Measurements from ENCODE around the gene NHSL2. TPM values are rescaled to one million over a fixed set of nuclear protein-coding genes. Genes with fewer than 3 reads are reported as not detected.

NHSL2 gene
- total RNA-seq, 2 experiments from 2014 or later, result 0.10 to 0.31 TPM

GRCh38 chrX:72015383-72015782, 104.7 kb downstream of the NHSL2 start:
- no peaks in the 10 kb centered on the region for H3K9me3 Mint-ChIP-seq
- H3K4me1 Mint-ChIP-seq, result peaks cover 3% of the 10 kb centered on the region
- peaks cover 20% of the 10 kb centered on the region for H3K27me3 Mint-ChIP-seq
- no peak for DNase-seq
- H3K27ac Mint-ChIP-seq, result no peak overlapping the region
- no peaks in the 10 kb centered on the region for H3K36me3 Mint-ChIP-seq
- H3K4me3 Mint-ChIP-seq, result no peak overlapping the region

DNA sequence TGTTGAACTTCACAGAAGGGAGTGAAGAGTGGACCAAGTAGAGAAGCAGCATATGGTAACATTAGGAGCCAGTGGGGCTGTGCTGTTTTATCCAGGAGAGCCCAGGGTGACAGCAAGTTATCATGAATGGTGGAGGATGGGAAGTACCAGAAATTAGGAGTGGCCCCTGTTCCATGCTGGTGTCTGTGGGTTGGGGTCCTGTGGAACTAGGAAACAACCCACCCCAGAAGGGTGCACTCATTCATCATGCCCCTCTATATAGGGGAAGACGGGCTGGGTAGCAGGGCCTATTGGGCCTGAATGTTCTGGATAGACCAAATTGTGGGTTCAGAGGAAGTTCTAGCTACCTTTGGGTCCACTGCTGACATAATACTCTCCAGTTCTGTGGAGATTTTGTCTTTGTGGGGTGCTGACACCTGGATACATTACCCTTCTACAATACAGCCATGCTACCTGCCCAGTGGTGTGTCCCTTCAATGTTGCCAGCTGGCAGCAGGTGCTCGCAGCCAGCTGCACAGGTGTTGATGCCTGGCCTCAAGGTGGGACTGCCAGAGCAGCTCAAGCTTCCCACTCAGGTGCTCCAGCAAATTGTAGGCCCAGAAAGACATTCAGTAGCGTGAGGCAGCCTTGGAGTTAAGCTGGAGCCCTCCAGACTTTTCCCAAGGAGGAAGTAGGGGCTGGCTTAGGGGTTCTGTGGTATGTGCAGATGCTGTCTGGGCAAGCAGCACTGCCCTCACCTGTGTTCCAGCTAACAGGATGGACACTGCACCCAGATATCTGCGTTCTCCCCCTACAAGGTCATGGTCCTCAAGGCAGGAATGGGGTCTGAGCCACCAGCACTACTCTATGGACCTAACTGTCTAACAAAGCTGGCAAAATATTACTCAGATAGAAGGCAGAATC, 106.5 kb downstream of the NHSL2 start:
- no peak for DNase-seq
- Mint-ChIP-seq H3K27me3 (peaks cover 35% of the 10 kb centered on the region), H3K4me1 (peaks cover 12% of the 10 kb centered on the region), H3K27ac (no peak overlapping the region), H3K9me3 (no peaks in the 10 kb centered on the region), H3K36me3 (no peaks in the 10 kb centered on the region), H3K4me3 (no peak overlapping the region)

- H3K27ac Mint-ChIP-seq, result no peak overlapping the region
- peaks cover 12% of the 10 kb centered on the region for H3K4me1 Mint-ChIP-seq
- H3K4me3 Mint-ChIP-seq, result no peak overlapping the region
- no peaks in the 10 kb centered on the region for H3K36me3 Mint-ChIP-seq
- peak; percentile 83 for DNase-seq
- H3K9me3 Mint-ChIP-seq, result no peaks in the 10 kb centered on the region
- peaks cover 44% of the 10 kb centered on the region for H3K27me3 Mint-ChIP-seq
Measured at GRCh38 chrX:72018277-72019112, 107.8 kb downstream of the NHSL2 start.

- DNase-seq, result no peak
- Mint-ChIP-seq H3K36me3 (no peaks in the 10 kb centered on the region), H3K27ac (no peak overlapping the region), H3K27me3 (peaks cover 47% of the 10 kb centered on the region), H3K9me3 (no peaks in the 10 kb centered on the region), H3K4me3 (no peak overlapping the region), H3K4me1 (peaks cover 12% of the 10 kb centered on the region)
Measured at GRCh38 chrX:72019487-72019886, 108.8 kb downstream of the NHSL2 start.

DNA sequence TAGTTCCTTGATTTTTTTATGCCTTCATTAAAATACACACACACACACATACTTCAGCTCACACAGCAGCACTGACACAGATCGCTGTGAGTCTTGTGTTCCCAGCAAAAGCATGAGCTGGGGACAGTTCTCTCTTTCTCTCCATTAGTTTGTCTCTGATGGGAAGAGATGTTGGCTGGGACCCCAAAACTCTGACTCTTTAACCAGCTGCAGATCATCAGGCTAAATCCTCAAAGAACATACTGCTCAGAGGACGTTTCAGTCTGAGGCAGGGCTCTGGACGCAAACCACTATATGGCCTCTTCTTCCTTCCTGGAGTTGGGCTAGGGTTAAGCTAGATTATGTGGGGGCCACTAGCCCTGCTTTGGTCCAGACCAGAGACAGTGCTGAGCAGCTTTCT, 109.6 kb downstream of the NHSL2 start:
- Mint-ChIP-seq H3K27me3 (peaks cover 47% of the 10 kb centered on the region), H3K4me3 (no peak overlapping the region), H3K9me3 (no peaks in the 10 kb centered on the region), H3K36me3 (no peaks in the 10 kb centered on the region), H3K27ac (no peak overlapping the region), H3K4me1 (peaks cover 12% of the 10 kb centered on the region)
- no peak for DNase-seq

DNA sequence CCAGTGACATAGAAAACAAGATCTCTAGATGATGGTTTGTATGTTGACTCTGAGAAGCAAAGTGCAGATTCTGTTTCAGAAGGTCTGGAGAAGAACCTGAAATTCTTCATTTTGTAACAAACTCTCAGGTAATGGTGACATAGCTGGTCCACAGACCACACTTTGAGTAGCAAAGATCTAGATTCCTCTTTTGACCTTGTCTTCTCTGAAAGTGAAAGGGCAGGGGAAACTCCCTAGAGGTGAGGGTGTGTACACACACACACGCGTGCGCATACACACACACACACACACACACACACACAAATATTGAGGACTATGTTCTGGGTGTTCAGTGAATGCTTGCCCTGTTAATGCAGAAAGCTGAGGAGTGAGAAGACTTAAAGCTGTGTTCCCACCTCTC, 110.1 kb downstream of the NHSL2 start:
- no peak overlapping the region for H3K4me3 Mint-ChIP-seq
- H3K27me3 Mint-ChIP-seq, result peaks cover 47% of the 10 kb centered on the region
- no peak for DNase-seq
- peaks cover 12% of the 10 kb centered on the region for H3K4me1 Mint-ChIP-seq
- no peak overlapping the region for H3K27ac Mint-ChIP-seq
- H3K36me3 Mint-ChIP-seq, result no peaks in the 10 kb centered on the region
- H3K9me3 Mint-ChIP-seq, result no peaks in the 10 kb centered on the region

GRCh38 chrX:72021975-72022374, 111.3 kb downstream of the NHSL2 start:
- Mint-ChIP-seq H3K9me3 (no peaks in the 10 kb centered on the region), H3K27ac (no peak overlapping the region), H3K36me3 (no peaks in the 10 kb centered on the region), H3K27me3 (peaks cover 40% of the 10 kb centered on the region), H3K4me1 (peaks cover 12% of the 10 kb centered on the region), H3K4me3 (no peak overlapping the region)
- DNase-seq, result no peak

- Mint-ChIP-seq H3K27ac (no peak overlapping the region), H3K4me1 (peaks cover 12% of the 10 kb centered on the region), H3K4me3 (no peak overlapping the region), H3K36me3 (no peaks in the 10 kb centered on the region), H3K9me3 (no peaks in the 10 kb centered on the region), H3K27me3 (peaks cover 34% of the 10 kb centered on the region)
- no peak for DNase-seq
Measured at GRCh38 chrX:72023071-72023470, 112.4 kb downstream of the NHSL2 start.

DNA sequence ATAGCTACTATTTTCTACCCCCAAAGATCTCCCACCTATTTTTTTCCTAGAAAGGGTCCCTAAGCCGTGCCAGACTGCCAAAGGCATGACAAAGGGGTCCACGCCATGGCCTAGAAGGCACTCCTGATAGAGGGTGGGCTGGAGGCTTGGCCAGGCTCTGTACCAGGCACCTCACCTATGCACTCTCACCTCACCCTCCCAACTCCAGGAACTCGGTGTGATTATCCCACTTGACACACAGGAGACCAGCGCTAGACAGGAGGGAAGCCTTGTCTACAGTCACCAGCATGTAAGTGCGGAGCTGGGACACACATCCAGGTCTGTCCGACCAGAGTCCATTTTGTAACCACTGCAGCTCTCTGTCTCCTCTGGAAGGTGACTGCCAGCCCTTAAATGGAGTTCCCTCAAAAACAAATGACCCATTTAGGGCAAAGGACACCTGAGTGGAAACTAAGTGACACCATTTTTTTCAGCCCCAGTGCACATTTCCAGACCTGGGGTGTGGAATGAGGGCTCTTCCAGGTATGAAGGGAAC, 114.7 kb downstream of the NHSL2 start:
- H3K27me3 Mint-ChIP-seq, result peaks cover 28% of the 10 kb centered on the region
- H3K9me3 Mint-ChIP-seq, result no peaks in the 10 kb centered on the region
- H3K4me1 Mint-ChIP-seq, result peaks cover 9% of the 10 kb centered on the region
- DNase-seq, result no peak
- H3K27ac Mint-ChIP-seq, result no peak overlapping the region
- H3K4me3 Mint-ChIP-seq, result no peak overlapping the region
- H3K36me3 Mint-ChIP-seq, result no peaks in the 10 kb centered on the region

GRCh38 chrX:72026341-72027023, 115.8 kb downstream of the NHSL2 start:
- Mint-ChIP-seq H3K36me3 (no peaks in the 10 kb centered on the region), H3K4me3 (no peak overlapping the region), H3K27ac (no peak overlapping the region), H3K9me3 (no peaks in the 10 kb centered on the region), H3K4me1 (no peaks in the 10 kb centered on the region), H3K27me3 (peaks cover 17% of the 10 kb centered on the region)
- no peak for DNase-seq

GRCh38 chrX:72027024-72027913, 116.6 kb downstream of the NHSL2 start:
- Mint-ChIP-seq H3K4me1 (no peaks in the 10 kb centered on the region), H3K27ac (no peak overlapping the region)

DNA sequence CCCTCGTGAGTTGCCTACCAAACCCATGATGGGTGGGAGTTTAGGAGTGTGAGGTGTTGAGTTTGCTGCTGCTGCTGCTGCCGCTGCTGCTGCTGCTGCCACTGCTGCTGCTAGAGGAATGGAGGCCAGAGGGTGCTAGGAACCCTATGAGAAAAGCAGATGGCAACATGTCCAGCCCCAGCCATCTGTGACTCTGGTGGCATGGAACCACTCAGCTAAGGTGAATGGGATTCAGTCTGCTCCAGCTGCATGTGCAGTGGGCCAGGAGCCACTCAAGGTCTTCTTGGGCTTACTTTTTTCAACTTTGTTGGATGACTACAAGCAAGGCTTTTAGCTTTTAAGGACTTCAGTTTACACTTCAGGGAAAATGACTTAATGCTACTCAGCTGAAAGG, 117.3 kb downstream of the NHSL2 start:
- no peak overlapping the region for H3K27ac Mint-ChIP-seq
- H3K36me3 Mint-ChIP-seq, result no peaks in the 10 kb centered on the region
- H3K9me3 Mint-ChIP-seq, result no peaks in the 10 kb centered on the region
- H3K27me3 Mint-ChIP-seq, result peaks cover 8% of the 10 kb centered on the region
- H3K4me3 Mint-ChIP-seq, result no peak overlapping the region
- no peaks in the 10 kb centered on the region for H3K4me1 Mint-ChIP-seq
- no peak for DNase-seq

More at GRCh38 chrX:72027024-72027913, 116.6 kb downstream of the NHSL2 start:
- DNase-seq, result no peak
- Mint-ChIP-seq H3K27me3 (peaks cover 12% of the 10 kb centered on the region), H3K9me3 (no peaks in the 10 kb centered on the region), H3K36me3 (no peaks in the 10 kb centered on the region), H3K4me3 (no peak overlapping the region)

- no peaks in the 10 kb centered on the region for H3K27me3 Mint-ChIP-seq
Measured at GRCh38 chrX:72028701-72029470, 118.2 kb downstream of the NHSL2 start.

More at GRCh38 chrX:72028701-72029470, 118.2 kb downstream of the NHSL2 start:
- Mint-ChIP-seq H3K4me3 (no peak overlapping the region), H3K9me3 (no peaks in the 10 kb centered on the region), H3K27ac (no peak overlapping the region), H3K4me1 (no peaks in the 10 kb centered on the region), H3K36me3 (no peaks in the 10 kb centered on the region)
- no peak for DNase-seq

Measured in activated naive CD8-positive, alpha-beta T cell treated with anti-CD3 and anti-CD28 coated beads for 36 hours (primary cell).